ENCODE measurements around the gene AMBRA1.

Gene AMBRA1

GRCh38 chr11:46429717-46430116 lies 164.1 kb downstream of the AMBRA1 start:
- in situ Hi-C loops (cut with MboI; ENCODE audit: low pct_unique_long_range_greater_than_20kb, low sequenced_read_pairs), result no loop called here
- DNase-seq, result no peak

GRCh38 chr11:46427364-46427763 lies 166.5 kb downstream of the AMBRA1 start:
- DNase-seq, result no peak
- in situ Hi-C loops (cut with MboI; ENCODE audit: low pct_unique_long_range_greater_than_20kb, low sequenced_read_pairs), result no loop called here

GRCh38 chr11:46426233-46426991 lies 167.4 kb downstream of the AMBRA1 start:
- no peak for DNase-seq
- in situ Hi-C loops (cut with MboI; ENCODE audit: low pct_unique_long_range_greater_than_20kb, low sequenced_read_pairs), result no loop called here

- no peak for DNase-seq
- in situ Hi-C loops (cut with MboI; ENCODE audit: low pct_unique_long_range_greater_than_20kb, low sequenced_read_pairs), result no loop called here
Observed at GRCh38 chr11:46422588-46422987, 171.2 kb downstream of the AMBRA1 start.

- in situ Hi-C loops (cut with MboI; ENCODE audit: low pct_unique_long_range_greater_than_20kb, low sequenced_read_pairs), result no loop called here
- no peak for DNase-seq
Observed at GRCh38 chr11:46421257-46421880, 172.5 kb downstream of the AMBRA1 start.

- DNase-seq, result no peak
- in situ Hi-C loops (cut with MboI; ENCODE audit: low pct_unique_long_range_greater_than_20kb, low sequenced_read_pairs), result no loop called here
Observed at GRCh38 chr11:46420513-46420912, 173.3 kb downstream of the AMBRA1 start.

- in situ Hi-C loops (cut with MboI; ENCODE audit: low pct_unique_long_range_greater_than_20kb, low sequenced_read_pairs), result no loop called here
- no peak for DNase-seq
Observed at GRCh38 chr11:46418751-46419150, 175.1 kb downstream of the AMBRA1 start.

- in situ Hi-C loops (cut with MboI; ENCODE audit: low pct_unique_long_range_greater_than_20kb, low sequenced_read_pairs), result no loop called here
- DNase-seq, result no peak
Observed at GRCh38 chr11:46417711-46418110, 176.1 kb downstream of the AMBRA1 start.

- in situ Hi-C loops (cut with MboI; ENCODE audit: low pct_unique_long_range_greater_than_20kb, low sequenced_read_pairs), result no loop called here
- DNase-seq, result no peak
Observed at GRCh38 chr11:46414879-46415278, 178.9 kb downstream of the AMBRA1 start.

GRCh38 chr11:46414466-46414796 lies 179.4 kb downstream of the AMBRA1 start:
- in situ Hi-C loops (cut with MboI; ENCODE audit: low pct_unique_long_range_greater_than_20kb, low sequenced_read_pairs), result no loop called here
- no peak for DNase-seq

- in situ Hi-C loops (cut with MboI; ENCODE audit: low pct_unique_long_range_greater_than_20kb, low sequenced_read_pairs), result no loop called here
- DNase-seq, result no peak
Observed at GRCh38 chr11:46413760-46414465, 179.9 kb downstream of the AMBRA1 start.

GRCh38 chr11:46410021-46410420 lies 183.8 kb downstream of the AMBRA1 start:
- no peak for DNase-seq
- in situ Hi-C loops (cut with MboI; ENCODE audit: low pct_unique_long_range_greater_than_20kb, low sequenced_read_pairs), result no loop called here

- in situ Hi-C loops (cut with MboI; ENCODE audit: low pct_unique_long_range_greater_than_20kb, low sequenced_read_pairs), result no loop called here
- DNase-seq, result no peak
Observed at GRCh38 chr11:46408407-46408986, 185.3 kb downstream of the AMBRA1 start.

GRCh38 chr11:46407635-46408034 lies 186.2 kb downstream of the AMBRA1 start:
- in situ Hi-C loops (cut with MboI; ENCODE audit: low pct_unique_long_range_greater_than_20kb, low sequenced_read_pairs), result no loop called here

GRCh38 chr11:46404476-46405017 lies 189.3 kb downstream of the AMBRA1 start:
- no peak for DNase-seq
- in situ Hi-C loops (cut with MboI; ENCODE audit: low pct_unique_long_range_greater_than_20kb, low sequenced_read_pairs), result no loop called here

More at GRCh38 chr11:46407635-46408034, 186.2 kb downstream of the AMBRA1 start:
- no peak for DNase-seq

GRCh38 chr11:46402957-46403902 lies 190.6 kb downstream of the AMBRA1 start:
- in situ Hi-C loops (cut with MboI; ENCODE audit: low pct_unique_long_range_greater_than_20kb, low sequenced_read_pairs), result no loop called here

GRCh38 chr11:46397526-46397925 lies 196.3 kb downstream of the AMBRA1 start:
- no peak for DNase-seq
- in situ Hi-C loops (cut with MboI; ENCODE audit: low pct_unique_long_range_greater_than_20kb, low sequenced_read_pairs), result no loop called here

More at GRCh38 chr11:46402957-46403902, 190.6 kb downstream of the AMBRA1 start:
- no peak for DNase-seq

GRCh38 chr11:46393759-46394158 lies 200.1 kb downstream of the AMBRA1 start:
- in situ Hi-C loops (cut with MboI; ENCODE audit: low pct_unique_long_range_greater_than_20kb, low sequenced_read_pairs), result no loop called here

GRCh38 chr11:46393231-46393616 lies 200.6 kb downstream of the AMBRA1 start:
- in situ Hi-C loops (cut with MboI; ENCODE audit: low pct_unique_long_range_greater_than_20kb, low sequenced_read_pairs), result no loop called here
- no peak for DNase-seq

More at GRCh38 chr11:46393759-46394158, 200.1 kb downstream of the AMBRA1 start:
- DNase-seq, result no peak
